Fibroblast of skin of left biceps (primary cell): ENCODE measurements around the gene ALK.

Experiments
- DNase-seq, 2 experiments: peaks; one replicate each; pipeline ENCODE4 v3.0.0-alpha.2; 2013; ENCODE audit warnings: low read depth in 2 of 2

ALK gene

GRCh38 chr2:29323301-29323700 lies 598.1 kb downstream of the ALK start:
- no peak for DNase-seq

- peak; percentile 83 for DNase-seq
Observed at GRCh38 chr2:29322011-29322410, 599.4 kb downstream of the ALK start.

- no peak for DNase-seq
Observed at GRCh38 chr2:29317801-29318485, 603.4 kb downstream of the ALK start.

- DNase-seq, result no peak
Observed at GRCh38 chr2:29317077-29317517, 604.3 kb downstream of the ALK start.

GRCh38 chr2:29314816-29315571 lies 606.4 kb downstream of the ALK start:
- DNase-seq, result no peak

- no peak for DNase-seq
Observed at GRCh38 chr2:29311458-29311857, 609.9 kb downstream of the ALK start.

GRCh38 chr2:29310650-29311348 lies 610.6 kb downstream of the ALK start:
- DNase-seq, result no peak

- peak in 1 of 2 experiments; percentile 30 for DNase-seq
Observed at GRCh38 chr2:29309090-29310029, 612.0 kb downstream of the ALK start.

GRCh38 chr2:29308366-29308765 lies 613.0 kb downstream of the ALK start:
- DNase-seq, result no peak

- no peak for DNase-seq
Observed at GRCh38 chr2:29307519-29307918, 613.9 kb downstream of the ALK start.

GRCh38 chr2:29305762-29306161 lies 615.6 kb downstream of the ALK start:
- DNase-seq, result no peak

- no peak for DNase-seq
Observed at GRCh38 chr2:29304399-29305060, 616.9 kb downstream of the ALK start.

GRCh38 chr2:29296585-29296984 lies 624.8 kb downstream of the ALK start:
- no peak for DNase-seq

- no peak for DNase-seq
Observed at GRCh38 chr2:29295845-29296244, 625.5 kb downstream of the ALK start.

- no peak for DNase-seq
Observed at GRCh38 chr2:29293830-29294438, 627.5 kb downstream of the ALK start.

- DNase-seq, result no peak
Observed at GRCh38 chr2:29290293-29291047, 630.9 kb downstream of the ALK start.

GRCh38 chr2:29284671-29285070 lies 636.7 kb downstream of the ALK start:
- DNase-seq, result no peak

- no peak for DNase-seq
Observed at GRCh38 chr2:29281916-29282247, 639.5 kb downstream of the ALK start.

- DNase-seq, result no peak
Observed at GRCh38 chr2:29281086-29281915, 640.1 kb downstream of the ALK start.
